ENCODE measurements around the gene FLNA. TPM values are rescaled to one million over a fixed set of nuclear protein-coding genes. Genes with fewer than 3 reads are reported as not detected.
A peak's percentile ranks its signal among the peaks of the same experiment; 100 is the strongest.

FLNA gene
- total RNA-seq, 2 donors from 2014 or later, result 690 to 932 TPM

GRCh38 chrX:154370300-154371016 lies 4.0 kb downstream of the FLNA start:
- DNase-seq (ENCODE audit: low spot score in 2 of 2), result no peak
- Mint-ChIP-seq H3K36me3 (peaks cover 5 to 6% of the 10 kb centered on the region in 2 donors), H3K27ac (peak overlapping the region; percentile 79 to 83), H3K9me3 (no peaks in the 10 kb centered on the region)
- ATAC-seq, result no peak

DNA sequence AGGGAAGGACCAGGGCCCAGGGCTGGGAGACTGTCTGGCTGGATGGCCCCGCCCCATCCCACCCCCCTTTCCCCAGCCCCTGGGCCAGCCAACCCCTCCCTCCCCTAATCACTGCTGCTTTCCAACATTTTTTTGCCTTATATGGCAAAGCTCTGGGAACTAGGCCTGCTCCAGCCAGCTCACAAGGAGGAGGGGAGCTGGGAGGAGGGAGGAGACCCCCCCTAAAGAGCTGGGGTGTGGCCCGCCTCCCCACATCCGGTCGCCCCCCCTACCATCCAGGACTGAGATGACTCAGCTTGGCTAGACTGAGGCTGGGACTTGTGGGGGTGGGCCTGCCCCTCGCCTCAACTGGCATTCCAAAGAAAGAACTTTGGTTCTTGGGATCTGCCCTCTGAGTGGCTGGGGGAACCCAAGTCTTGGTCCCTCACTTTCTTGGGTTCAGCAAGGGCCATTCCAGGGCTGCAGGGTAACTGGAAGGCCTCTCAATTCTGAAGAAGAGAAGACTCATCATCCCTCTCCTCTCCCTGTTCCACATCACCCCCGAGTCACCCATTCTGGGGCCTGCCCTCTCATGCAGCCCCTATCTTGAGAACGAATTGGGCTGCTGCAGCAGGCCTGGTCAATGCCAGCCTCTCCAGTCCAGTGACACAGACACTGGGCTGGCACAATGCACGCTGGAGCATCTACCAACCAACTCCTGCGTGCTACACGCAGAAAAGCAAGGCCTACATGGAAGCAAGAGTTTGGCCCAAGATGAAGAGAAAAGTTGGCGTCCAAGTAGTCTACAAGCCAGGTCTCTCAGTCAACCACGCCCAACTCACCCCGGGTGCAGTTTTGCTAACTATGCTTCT lies 4.8 kb downstream of the FLNA start:
- H3K9me3 Mint-ChIP-seq, result no peaks in the 10 kb centered on the region
- DNase-seq (ENCODE audit: low spot score in 2 of 2) (peak in 1 of 2 donors; percentile 75), ATAC-seq (peak; percentile 13 to 20)
- H3K27ac Mint-ChIP-seq, result peak overlapping the region; percentile 79 to 83
- peaks cover 5 to 9% of the 10 kb centered on the region in 2 donors for H3K36me3 Mint-ChIP-seq

- peaks cover 5 to 12% of the 10 kb centered on the region in 2 donors for H3K36me3 Mint-ChIP-seq
- ATAC-seq (peak; percentile 63 to 76), DNase-seq (ENCODE audit: low spot score in 2 of 2) (peak; percentile 74 to 95)
- H3K27ac Mint-ChIP-seq, result peak overlapping the region; percentile 81 to 91
- H3K9me3 Mint-ChIP-seq, result no peaks in the 10 kb centered on the region
Observed at GRCh38 chrX:154368630-154369448, 5.6 kb downstream of the FLNA start.

GRCh38 chrX:154367474-154368308 lies 6.7 kb downstream of the FLNA start:
- no peak for ATAC-seq
- H3K9me3 Mint-ChIP-seq, result no peaks in the 10 kb centered on the region
- peaks cover 5 to 12% of the 10 kb centered on the region in 2 donors for H3K36me3 Mint-ChIP-seq

GRCh38 chrX:154366666-154367055 lies 7.8 kb downstream of the FLNA start:
- Mint-ChIP-seq H3K9me3 (no peaks in the 10 kb centered on the region), H3K27ac (no peak overlapping the region), H3K36me3 (peaks cover 5 to 12% of the 10 kb centered on the region in 2 donors)
- DNase-seq (ENCODE audit: low spot score in 2 of 2) (no peak), ATAC-seq (no peak)

More at GRCh38 chrX:154367474-154368308, 6.7 kb downstream of the FLNA start:
- DNase-seq (ENCODE audit: low spot score in 2 of 2), result no peak
- peak overlapping the region; percentile 81 to 91 for H3K27ac Mint-ChIP-seq

GRCh38 chrX:154365997-154366665 lies 8.3 kb downstream of the FLNA start:
- DNase-seq (ENCODE audit: low spot score in 2 of 2), result no peak

DNA sequence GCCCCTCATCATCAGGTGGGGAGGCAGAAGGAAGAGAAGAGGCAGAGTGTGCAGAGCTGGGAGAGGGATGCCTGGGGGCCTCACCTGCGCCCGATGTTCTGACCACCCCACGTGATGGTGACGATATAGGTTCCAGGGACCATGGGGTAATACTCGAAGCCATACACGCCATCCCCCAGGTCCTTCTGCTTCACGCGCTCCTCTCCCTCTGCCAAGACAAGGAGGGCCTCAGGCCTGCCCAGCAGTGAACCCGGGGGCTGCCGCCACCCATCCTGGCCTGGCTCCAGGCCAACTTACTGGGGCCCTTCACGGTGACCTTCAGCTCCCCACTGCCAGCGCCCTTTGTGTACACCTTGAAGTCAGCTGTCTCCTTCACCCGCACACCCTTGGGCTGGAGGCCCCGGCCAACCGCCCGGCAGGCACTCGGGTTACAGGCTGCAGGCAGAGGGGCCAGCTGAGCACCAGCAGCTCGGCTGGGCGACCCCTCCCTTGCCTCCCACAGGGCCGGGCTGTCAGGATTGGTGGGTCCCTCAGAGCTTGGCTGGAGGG lies 9.3 kb downstream of the FLNA start:
- no peak for DNase-seq (ENCODE audit: low spot score in 2 of 2)
- Mint-ChIP-seq H3K9me3 (no peaks in the 10 kb centered on the region), H3K27ac (peak overlapping the region in 1 of 2 donors; percentile 14), H3K36me3 (peaks cover 5 to 11% of the 10 kb centered on the region in 2 donors)
- ATAC-seq, result no peak

More at GRCh38 chrX:154365997-154366665, 8.3 kb downstream of the FLNA start:
- ATAC-seq, result no peak
- Mint-ChIP-seq H3K36me3 (peaks cover 5 to 12% of the 10 kb centered on the region in 2 donors), H3K27ac (no peak overlapping the region), H3K9me3 (no peaks in the 10 kb centered on the region)

DNA sequence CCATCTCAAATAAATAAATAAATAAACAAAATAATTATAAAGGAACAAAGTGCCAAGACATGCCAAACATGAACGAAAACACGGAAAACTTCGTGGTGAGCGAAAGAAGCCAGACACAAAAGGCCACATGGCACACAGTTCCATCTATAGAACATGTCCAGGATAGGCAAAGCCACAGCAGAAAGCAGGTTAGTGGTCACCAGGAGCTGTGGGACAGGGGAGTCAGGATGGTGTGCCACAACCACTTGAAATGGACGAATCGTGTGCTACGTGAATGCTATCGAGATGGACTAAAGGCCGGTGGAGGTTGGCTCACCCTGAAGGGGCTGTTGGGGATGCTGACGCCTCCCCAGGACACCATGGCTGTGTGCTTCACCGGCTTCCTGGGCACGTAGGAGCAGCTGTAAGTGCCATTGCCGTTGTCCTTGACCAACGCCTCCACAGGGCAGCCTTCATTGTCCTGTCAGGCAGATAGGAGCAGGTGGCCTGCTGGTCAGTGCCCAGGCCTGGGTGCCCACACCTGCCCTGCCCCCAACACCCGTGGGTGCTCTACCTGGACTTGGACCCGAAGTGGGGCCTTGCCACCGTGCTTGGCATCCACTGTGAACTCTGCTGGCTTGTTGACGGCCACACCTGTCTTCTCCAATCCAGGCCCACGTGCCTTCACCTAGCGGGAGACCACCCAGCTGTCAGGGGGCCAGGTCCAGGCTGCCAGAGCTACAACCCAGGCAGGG lies 10.6 kb downstream of the FLNA start:
- Mint-ChIP-seq H3K36me3 (peaks cover 0 to 7% of the 10 kb centered on the region in 2 donors), H3K9me3 (no peaks in the 10 kb centered on the region), H3K27ac (no peak overlapping the region)
- DNase-seq (ENCODE audit: low spot score in 2 of 2) (no peak), ATAC-seq (no peak)

DNA sequence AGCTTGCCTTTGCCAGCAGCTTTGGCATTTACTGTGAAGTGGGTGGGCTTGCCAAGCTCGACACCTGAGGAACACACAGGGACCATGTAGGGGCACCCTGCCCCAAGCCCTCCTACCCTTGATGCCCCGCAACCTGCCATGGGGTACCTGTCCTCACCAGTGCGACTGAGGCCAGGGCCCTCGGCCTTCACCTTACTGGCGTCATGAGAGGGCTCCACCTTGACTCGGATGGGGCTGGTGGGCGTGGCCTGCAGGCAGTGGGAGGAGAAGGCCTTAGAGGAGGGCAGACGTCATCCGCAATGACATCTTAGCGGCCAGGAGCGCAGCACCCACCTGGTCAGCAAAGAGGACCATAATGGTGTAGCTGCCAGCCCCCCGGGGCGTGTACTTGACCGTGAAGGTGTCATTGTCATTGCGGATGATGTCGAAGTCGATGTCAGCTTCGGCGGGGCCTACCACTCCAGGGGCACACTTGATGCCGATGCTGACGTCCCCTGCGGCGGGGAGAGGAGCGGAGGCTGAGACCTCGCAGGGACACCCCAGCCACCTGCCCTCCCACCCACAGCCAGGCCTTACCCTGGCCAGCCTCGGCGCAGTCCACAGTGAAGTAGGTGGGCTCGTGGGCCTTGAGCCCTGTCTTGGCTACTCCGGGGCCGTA lies 12.2 kb downstream of the FLNA start:
- ATAC-seq (no peak), DNase-seq (ENCODE audit: low spot score in 2 of 2) (no peak)
- Mint-ChIP-seq H3K27ac (no peak overlapping the region), H3K9me3 (no peaks in the 10 kb centered on the region), H3K36me3 (peaks cover 0 to 10% of the 10 kb centered on the region in 2 donors)

- no peak for ATAC-seq
- peaks cover 0 to 10% of the 10 kb centered on the region in 2 donors for H3K36me3 Mint-ChIP-seq
- no peaks in the 10 kb centered on the region for H3K9me3 Mint-ChIP-seq
- DNase-seq (ENCODE audit: low spot score in 2 of 2), result no peak
- H3K27ac Mint-ChIP-seq, result no peak overlapping the region
Observed at GRCh38 chrX:154360155-154360713, 14.2 kb downstream of the FLNA start.

- Mint-ChIP-seq H3K9me3 (no peaks in the 10 kb centered on the region), H3K27ac (no peak overlapping the region), H3K36me3 (peaks cover 0 to 5% of the 10 kb centered on the region in 2 donors)
- ATAC-seq (no peak), DNase-seq (ENCODE audit: low spot score in 2 of 2) (no peak)
Observed at GRCh38 chrX:154359362-154360154, 14.9 kb downstream of the FLNA start.

GRCh38 chrX:154358829-154359228 lies 15.6 kb downstream of the FLNA start:
- peaks cover 0 to 4% of the 10 kb centered on the region in 2 donors for H3K36me3 Mint-ChIP-seq
- H3K9me3 Mint-ChIP-seq, result no peaks in the 10 kb centered on the region
- DNase-seq (ENCODE audit: low spot score in 2 of 2), result no peak
- peak overlapping the region in 1 of 2 donors; percentile 59 for H3K27ac Mint-ChIP-seq
- ATAC-seq, result no peak

GRCh38 chrX:154358011-154358410 lies 16.4 kb downstream of the FLNA start:
- Mint-ChIP-seq H3K9me3 (no peaks in the 10 kb centered on the region), H3K27ac (no peak overlapping the region), H3K36me3 (peaks cover 0 to 4% of the 10 kb centered on the region in 2 donors)
- no peak for ATAC-seq
- DNase-seq (ENCODE audit: low spot score in 2 of 2), result no peak
